GM19025 (cell line): ENCODE data around the gene ZSCAN2.
A peak's percentile ranks its signal among the peaks of the same experiment; 100 is the strongest.
"Not testable (repeated sequence)": the region's sequence is repeated elsewhere in the genome, so short reads cannot be mapped to it uniquely, and the experiment has no call there.

Source experiments
- ATAC-seq: cut with Tn5 transposase; IDR thresholded peaks from one replicate; pipeline ENCODE4 v1.9.1; 2021; ENCODE audit warnings: mild to moderate bottlenecking, low read depth, moderate library complexity; ENCODE audit not compliant: unreplicated experiment

ZSCAN2 gene

GRCh38 chr15:84600687-84601554 is at the start of gene ZSCAN2:
TSS of gene ZSCAN2 (plus strand) at chr15:84601009. CDS start at chr15:84603928, 2,919 bp downstream.
- peak; percentile 90 for ATAC-seq

DNA sequence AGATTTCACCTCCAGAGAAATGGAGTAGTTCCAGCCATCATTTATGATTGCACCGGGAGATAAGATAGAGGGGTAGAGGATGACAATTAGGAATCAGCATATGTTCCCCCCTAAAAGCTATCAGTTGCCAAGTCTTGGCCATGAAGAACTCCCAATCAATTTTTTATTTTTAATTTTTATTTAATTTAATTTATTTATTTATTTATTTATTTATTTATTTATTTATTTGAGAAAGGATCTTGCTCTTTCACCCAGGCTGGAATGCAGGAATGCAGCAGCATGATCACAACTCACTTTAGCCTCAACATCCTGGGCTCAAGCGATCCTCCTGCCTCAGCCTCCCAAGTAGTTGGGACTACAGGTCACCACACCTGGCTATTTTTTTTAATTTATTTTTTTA is 49.2 kb upstream of the ZSCAN2 start:
- ATAC-seq: not testable (repeated sequence)

- no peak for ATAC-seq
Measured at GRCh38 chr15:84552896-84553295, 47.9 kb upstream of the ZSCAN2 start.

GRCh38 chr15:84556690-84557089 is 44.1 kb upstream of the ZSCAN2 start:
- not testable (repeated sequence) for ATAC-seq

DNA sequence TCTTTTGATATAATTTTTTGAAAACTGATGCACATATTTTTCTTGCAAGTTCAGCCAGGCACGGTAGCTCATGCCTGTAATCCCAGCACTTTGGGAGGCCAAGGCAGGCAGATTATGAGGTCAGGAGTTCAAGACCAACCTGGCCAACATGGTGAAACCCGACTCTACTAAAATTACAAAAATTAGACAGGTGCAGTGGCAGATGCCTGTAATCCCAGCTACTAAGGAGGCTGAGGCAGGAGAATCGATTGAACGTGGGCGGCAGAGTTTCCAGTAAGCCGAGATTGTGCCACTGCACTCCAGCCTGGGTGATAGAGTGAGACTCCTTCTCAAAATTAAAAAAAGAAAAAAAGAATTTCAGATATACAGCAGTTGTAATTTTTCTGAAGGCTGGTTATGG is 32.8 kb upstream of the ZSCAN2 start:
- not testable (repeated sequence) for ATAC-seq

DNA sequence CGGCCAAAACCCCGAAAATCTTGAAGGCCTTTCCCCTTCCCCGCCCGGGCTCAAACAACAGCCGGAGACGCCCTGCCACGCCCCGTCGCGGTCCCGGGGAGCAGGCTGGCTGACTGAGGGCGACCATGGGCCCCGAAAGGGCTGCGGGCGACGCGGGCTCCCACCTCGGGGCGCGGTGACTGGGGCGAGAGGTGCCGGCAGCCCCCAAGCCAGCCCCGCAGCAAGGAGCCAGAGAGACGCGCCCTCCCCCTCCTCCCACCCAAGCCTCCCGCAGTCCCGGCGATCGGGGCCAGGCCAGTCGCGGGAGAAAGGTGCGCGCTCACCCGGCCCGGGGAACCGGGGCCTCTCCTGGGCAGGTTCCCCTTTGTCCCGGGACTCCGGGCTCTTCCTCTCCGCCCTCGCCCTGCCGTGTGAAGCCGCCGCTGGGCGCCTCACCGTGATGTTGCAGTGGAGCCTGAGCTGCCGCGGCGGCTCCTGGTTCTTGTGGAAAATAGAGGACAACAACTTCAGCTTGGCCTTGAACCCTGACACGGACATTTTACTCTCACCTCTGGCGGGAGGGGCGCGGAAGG is 30.6 kb upstream of the ZSCAN2 start:
- no peak for ATAC-seq

- ATAC-seq: no peak
Measured at GRCh38 chr15:84572231-84572630, 28.6 kb upstream of the ZSCAN2 start.

DNA sequence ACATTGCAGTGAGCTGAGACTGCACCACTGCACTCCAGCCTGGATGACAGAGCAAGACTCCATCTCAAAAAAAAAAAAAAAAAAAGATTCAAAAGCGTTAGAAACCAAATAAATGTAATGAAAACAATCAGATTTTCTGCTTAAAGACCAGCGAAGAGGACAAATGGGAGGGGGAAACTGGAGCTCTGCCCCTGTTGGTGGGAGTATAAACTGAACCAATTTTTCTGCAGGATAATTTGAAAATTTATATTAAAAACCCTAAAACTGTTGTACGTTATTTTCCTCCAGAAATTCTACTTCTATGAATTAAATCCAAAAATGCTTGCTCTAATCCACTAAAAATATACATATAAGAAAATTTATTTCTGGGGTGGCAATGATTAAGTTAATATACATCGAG is 25.3 kb upstream of the ZSCAN2 start:
- no peak for ATAC-seq

DNA sequence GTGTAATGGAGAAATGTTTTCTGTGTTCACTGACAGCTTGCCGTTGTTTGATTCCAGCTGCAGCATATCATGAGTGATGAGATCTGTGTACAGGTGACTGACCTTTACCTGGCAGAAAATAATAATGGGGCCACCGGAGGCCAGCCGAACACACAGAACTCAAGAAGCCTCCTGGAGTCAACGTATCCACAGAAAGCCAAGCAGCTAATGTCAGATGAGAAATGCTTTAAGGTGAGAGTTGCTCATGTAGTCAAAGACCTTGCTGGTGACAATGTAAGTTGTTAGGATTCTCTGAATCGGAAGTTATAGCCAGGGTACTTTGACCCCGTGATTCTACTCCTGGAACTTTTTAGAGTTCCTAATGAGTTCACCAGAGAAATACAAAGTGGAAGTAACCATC is 22.9 kb upstream of the ZSCAN2 start:
- ATAC-seq: not testable (repeated sequence)

- ATAC-seq: not testable (repeated sequence)
Measured at GRCh38 chr15:84579261-84579721, 21.5 kb upstream of the ZSCAN2 start.

DNA sequence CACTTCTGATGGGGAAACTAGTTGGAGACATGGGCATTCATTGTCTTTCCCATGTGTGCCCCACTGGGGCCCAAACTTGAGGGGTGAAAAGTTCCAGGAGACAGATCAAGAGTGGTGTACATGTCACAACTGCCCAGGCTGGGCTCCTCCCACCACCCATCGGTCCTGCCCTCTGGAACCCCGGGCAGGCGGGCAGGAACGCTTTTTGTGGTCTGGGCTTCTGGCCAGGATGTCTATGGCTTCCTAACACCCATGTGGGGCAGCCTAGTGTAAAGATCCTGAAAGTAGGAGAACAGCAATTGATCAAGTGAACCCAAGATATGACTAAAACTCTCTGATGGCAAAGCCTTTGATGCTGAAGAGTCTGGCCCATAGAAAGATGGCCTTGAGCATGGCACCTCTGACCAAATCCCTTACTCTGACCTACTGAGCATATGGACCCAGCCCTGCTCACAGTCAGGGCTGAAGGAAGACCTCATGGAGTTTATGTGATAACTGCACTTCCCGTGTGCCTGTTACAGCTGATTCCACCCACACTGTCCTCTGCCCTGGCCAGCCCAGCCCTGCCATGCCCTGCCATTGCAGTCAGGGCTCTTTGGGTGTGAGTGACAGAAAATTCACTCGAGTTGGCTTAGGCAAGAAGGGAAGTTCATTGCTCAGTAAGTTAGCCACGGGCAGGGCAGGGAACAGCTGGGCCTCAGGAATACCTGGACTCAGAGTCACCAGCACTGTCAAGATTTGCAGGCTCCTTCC is 19.0 kb upstream of the ZSCAN2 start:
- not testable (repeated sequence) for ATAC-seq

- ATAC-seq: no peak
Measured at GRCh38 chr15:84582583-84583157, 18.1 kb upstream of the ZSCAN2 start.

DNA sequence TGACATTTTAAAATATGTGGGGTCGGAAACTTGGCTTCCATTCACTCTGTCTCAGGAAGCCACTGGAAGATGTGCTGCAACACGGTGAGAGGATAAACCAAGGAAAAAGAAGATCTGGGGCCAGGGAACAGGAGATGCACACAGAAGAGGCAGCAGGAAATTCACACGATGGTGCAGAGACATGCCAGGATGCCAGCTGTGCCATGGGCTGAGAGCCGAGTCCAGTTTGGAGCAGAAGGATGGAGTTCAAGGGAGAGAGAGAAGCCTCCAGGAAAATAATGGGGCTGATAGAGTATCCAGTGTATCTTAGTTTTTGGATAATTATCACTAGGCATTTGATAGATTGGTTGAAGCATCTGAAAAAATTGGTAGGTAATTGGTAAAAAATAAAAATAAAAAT is 16.9 kb upstream of the ZSCAN2 start:
- not testable (repeated sequence) for ATAC-seq

GRCh38 chr15:84586696-84587095 is 14.1 kb upstream of the ZSCAN2 start:
- ATAC-seq: no peak

GRCh38 chr15:84588053-84588874 is 12.5 kb upstream of the ZSCAN2 start:
- peak; percentile 93 for ATAC-seq

- ATAC-seq: no peak
Measured at GRCh38 chr15:84590406-84590805, 10.4 kb upstream of the ZSCAN2 start.

DNA sequence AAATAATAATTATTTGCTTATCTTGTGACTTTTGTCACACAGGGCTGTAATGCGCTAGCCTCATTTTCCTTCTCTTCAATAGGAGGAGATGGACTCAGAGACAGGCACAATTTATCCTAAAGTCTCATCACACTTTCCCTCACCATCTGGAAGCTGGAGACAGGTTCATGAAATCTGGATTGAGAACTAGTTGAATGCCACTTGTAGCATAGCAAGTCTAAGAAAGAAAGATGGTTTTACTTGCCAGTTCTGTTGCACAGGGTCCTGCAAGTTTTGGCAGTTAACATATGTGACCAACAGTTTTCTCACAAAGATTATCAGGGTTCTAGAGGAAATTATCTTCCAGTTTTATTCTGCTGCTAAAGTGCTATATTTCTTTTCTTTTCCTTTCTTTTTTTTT is 9.0 kb upstream of the ZSCAN2 start:
- no peak for ATAC-seq

GRCh38 chr15:84594617-84595290 is 6.1 kb upstream of the ZSCAN2 start:
- ATAC-seq: no peak

GRCh38 chr15:84595660-84596059 is 5.1 kb upstream of the ZSCAN2 start:
- no peak for ATAC-seq
